Stimulated activated CD4-positive, alpha-beta T cell treated with anti-CD3 and anti-CD28 coated beads, Interleukin-1b, Interleukin-23, amount 100 ng/mL, for 24 hours (primary cell): ENCODE measurements around the gene CDH23.
"Not testable (repeated sequence)": the region's sequence is repeated elsewhere in the genome, so short reads cannot be mapped to it uniquely, and the experiment has no call there.

Source experiments
- DNase-seq, 4 experiments: peaks; one replicate each; pipeline ENCODE4 v3.0.0-alpha.2; 2020; ENCODE audit warnings: low read depth in 4 of 4, low spot score in 1 of 4

Gene CDH23

GRCh38 chr10:71396711-71397295, at the start of gene CDH23:
CDH23 (plus strand) TSS chr10:71396920; CDS start chr10:71439832, 42,912 bp downstream.
- no peak for DNase-seq

DNA sequence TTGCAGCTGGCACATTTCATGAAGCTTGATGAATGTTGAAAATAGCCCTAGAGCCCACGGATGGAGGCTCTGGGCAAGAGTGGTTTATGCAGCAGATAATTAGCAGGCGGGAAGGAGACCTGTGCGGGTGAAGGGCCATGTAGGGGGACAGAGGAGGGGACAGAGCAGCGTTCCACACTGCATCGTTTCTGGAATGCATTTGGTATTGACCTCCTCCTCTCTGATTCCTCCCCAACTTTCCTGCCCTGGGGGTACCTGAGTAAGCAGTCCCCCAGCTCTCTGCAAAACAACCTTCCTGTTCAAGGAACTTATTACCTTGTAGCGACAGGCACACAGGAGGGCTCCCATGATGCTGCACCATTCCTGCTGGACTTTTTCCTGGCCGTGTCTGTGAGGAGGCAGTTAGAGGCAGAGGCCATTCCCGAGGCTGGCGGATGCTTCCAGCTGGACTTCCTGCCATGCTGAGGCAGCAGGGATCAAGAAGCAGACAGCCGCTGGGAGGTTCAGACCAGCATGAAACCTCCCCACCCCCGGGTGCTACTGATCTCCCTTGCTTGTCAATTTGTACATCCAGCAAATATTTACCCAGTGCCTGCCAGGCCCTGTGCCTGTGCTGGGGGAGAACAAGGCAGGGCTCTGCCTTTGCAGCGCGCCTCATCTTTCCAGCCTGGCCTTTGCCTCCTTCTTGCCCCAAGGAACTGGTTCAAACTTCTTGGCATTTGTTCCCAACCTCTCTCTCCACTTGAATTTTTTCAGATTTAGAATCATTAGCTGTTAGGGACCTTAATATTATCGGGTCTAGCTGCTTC, 48.9 kb upstream of the CDH23 start:
- DNase-seq, result no peak

GRCh38 chr10:71348850-71349249, 47.9 kb upstream of the CDH23 start:
- no peak for DNase-seq

DNA sequence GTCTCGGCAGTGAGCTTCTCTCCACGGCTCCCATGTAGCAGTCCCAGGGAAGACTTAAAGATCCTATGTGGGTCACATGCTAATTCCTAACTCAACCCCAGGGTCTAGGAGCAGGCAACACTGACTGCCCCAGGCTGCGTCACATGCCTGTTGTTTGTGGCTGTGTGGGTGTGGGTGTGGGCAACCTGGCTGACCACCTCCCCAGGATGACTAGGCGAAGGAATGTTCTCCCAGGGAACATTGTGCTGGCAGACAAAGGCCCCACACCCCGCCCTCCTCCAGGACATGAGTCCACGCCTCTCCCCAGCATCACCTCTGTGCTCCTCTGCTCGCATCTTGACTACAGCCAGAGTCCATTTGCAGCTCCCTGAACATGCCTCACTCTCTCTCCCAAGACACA, 47.3 kb upstream of the CDH23 start:
- DNase-seq, result no peak

- DNase-seq, result no peak
Measured at GRCh38 chr10:71351087-71351486, 45.6 kb upstream of the CDH23 start.

DNA sequence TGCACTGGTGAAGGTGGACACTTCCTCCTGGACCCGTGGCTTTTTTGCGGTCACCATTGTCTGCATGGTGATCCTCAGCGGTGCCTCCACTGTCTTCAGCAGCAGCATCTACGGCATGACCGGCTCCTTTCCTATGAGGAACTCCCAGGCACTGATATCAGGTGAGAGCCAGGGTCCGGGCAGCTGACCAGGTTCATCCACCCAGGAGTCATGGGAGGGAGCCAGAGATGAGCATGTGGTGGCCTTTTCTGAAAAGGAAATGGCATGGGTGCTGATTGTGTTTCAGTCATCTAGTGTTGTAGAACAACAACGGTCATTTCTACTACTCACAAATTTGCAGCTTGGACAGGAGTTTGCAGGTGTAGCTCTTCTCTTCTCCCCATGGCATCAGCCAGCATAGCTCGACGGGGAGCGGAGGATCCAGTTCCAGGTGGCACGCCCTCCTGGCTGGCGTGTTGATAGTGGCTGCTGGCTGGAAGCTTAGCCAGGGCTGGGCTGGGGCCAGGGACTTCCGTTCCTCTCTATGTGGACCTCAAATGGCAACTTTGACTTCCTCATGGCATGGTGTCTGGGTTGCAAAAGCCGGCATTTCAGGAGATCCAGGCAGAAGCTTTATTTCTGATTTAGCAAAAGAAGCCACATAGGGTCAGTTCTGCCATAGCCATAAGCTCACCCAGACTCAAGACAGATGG, 44.9 kb upstream of the CDH23 start:
- DNase-seq, result no peak

DNA sequence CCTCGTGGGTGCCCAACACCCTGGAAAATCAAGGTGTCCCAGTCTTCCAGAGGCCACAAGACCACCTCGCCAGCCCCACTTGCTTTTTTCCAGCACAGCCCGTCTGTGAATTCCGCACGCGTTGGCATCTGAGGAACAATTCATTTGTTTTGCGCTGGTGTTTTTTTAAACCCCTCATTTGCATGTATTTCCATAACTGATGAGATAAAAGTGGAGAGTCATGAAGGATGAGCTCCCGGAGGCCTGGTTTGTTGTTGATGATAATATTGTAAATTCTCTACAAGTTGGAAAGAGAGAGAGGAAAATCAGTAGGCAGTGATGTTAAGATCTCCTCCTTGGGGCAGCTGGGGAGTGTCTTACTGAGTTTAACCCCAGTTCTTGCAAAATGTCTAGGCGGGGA, 43.1 kb upstream of the CDH23 start:
- DNase-seq, result no peak

- no peak for DNase-seq
Measured at GRCh38 chr10:71354776-71355175, 41.9 kb upstream of the CDH23 start.

GRCh38 chr10:71355886-71356285, 40.8 kb upstream of the CDH23 start:
- no peak for DNase-seq

DNA sequence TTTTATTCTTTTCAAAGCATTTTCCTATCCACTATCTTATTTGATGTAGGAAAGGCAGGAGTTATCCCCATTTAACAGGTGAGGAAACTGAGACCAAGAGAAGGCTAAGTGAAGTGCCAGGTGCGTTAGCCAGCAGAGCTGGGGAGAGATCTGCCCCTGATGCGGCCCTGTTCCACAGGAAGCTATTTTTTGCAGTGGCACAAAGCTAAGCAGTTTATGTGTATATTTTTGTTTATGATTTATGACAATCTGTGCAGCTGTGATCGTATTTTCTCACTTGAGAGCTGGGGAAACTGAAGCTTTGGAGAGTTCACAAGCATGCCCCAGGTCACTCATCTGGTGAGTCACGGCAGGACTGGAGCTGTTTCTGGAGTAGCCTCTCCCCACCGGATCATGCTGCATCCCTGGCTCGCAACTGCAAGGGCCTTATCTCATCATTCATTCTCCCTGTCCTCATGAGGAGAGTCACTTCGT, 38.9 kb upstream of the CDH23 start:
- DNase-seq, result no peak

DNA sequence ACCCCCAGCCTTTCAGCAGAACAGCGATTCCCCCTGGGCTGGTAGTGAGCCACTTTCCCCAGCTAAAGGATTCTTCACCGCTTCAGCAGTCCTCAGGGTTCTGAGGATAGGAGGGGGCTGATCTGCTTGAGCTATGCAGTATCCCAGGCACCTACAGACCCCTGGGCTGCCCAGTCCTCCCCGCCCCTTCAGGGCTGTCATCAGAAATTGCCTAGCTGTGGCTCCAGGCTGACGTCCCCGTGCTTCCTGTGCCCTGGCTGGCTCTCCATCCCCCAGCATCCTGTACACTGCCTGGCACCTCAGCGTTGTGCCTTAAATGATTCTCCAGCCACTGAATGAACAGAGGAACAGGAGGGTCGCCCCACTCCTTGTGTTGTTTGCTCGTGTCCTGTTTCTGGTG, 38.4 kb upstream of the CDH23 start:
- no peak for DNase-seq

GRCh38 chr10:71358906-71359305, 37.8 kb upstream of the CDH23 start:
- DNase-seq, result not testable (repeated sequence)

DNA sequence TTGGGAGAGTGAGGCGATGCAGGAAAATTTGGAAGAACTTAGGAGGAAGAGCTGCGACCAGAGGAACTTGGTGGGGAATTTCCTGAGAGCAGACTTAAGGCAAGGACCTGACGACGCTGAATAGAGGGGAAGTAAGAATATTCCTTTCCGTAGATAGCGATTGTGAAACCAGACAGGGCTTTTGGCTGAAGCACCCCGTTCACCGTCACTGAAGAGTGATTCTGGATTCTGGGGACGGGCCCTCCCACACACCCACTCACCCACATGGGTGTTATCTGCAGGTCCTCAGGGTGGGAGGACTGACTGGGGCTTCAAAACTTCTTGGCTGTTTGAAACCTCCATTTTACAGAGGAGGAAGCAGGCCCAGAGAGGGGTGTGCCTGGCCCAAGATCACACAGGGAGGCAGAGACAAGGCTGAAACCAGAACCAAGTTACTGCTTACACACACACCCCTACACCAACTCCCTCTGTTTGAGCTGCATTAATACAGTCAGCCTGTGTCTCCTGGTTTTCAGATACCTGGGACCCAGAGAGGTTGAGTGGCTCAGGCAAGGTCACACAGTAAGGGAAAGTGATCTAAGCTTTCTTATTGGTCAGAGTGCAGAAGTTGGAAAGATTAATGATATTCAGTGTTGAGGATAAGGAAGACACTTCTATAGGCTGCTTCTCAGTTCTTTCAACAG, 37.2 kb upstream of the CDH23 start:
- DNase-seq, result no peak

DNA sequence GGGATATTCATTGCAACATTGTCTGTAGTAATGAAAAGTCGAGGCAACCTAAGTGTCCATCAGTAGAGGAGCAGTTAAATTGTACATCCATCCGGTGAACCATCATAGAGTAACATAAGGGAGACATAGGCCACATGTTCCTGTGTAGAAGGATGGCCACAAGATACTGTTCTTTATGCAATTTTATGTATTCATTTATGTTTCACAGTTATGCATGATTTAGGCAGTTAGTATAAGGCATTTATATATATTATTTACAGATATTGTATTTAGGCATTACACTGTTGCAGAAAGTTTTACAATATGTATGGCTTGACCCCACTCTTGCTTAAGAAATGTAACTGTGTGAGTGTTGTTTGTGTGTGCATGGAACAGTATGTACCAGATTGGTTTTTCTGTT, 36.0 kb upstream of the CDH23 start:
- DNase-seq, result no peak

DNA sequence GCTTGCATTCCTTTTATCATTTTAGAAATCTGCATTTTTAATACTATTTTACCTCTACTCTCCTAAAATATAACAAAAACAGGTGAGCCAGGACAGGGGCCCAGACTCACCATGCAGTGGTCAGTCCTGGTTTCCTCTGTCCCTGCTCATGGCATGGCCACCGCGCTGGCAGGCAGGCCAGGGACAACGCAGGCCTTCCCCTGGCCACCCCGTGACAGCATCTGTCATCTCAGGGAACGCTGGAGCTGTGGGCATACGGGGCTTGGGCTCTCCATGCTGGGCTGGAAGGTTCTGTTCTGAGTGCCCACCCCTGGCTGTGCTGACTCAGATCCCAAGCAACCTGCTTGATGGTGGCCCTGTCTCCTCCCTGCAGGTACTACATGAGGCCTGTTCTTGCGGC, 35.1 kb upstream of the CDH23 start:
- no peak for DNase-seq

GRCh38 chr10:71362141-71362540, 34.6 kb upstream of the CDH23 start:
- no peak for DNase-seq

- no peak for DNase-seq
Measured at GRCh38 chr10:71363936-71364335, 32.8 kb upstream of the CDH23 start.

GRCh38 chr10:71365366-71365765, 31.4 kb upstream of the CDH23 start:
- DNase-seq, result no peak

- DNase-seq, result no peak
Measured at GRCh38 chr10:71366690-71367089, 30.0 kb upstream of the CDH23 start.

DNA sequence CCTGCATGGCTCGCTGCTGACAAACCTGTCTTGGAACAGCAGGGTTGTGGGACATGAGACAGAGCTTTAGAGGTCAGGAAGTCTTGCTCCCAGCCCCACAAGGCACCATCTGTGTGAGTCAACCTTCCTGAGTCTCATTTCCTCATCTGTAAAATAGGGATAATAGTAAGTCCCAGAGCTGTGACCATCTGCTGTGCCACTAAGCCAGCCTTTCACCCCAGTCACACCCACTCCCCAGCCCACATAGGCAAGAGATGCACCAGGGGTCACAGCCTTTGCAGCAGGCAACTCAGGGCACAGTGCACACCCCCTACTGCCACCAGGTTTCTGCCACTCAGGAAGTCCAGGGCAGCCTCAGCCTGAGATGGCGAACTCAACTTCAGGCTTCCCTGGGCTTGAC, 29.4 kb upstream of the CDH23 start:
- DNase-seq, result no peak

DNA sequence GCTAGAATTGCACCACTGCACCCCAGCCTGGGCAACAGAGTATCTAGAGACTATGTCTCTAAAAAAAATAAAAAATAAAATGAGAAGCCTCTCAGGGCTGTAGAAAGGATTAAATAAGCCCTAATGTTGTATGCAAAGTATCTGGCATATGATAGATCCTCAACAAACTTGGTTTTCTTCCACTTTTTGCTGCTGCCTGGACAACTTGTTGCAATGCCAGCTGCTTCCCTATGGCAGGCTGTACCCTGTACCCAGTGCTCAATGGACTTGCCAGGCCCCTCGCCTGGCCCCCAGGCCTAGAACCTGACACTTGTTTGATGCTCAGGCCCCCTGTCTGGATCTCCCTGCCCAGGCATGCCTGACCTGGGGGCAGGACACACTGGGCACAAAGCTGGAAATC, 28.5 kb upstream of the CDH23 start:
- DNase-seq, result no peak

- DNase-seq, result no peak
Measured at GRCh38 chr10:71368643-71369042, 28.1 kb upstream of the CDH23 start.
